LNCAP (cell line): ENCODE measurements around the gene LUZP1.

Experiments used
- CTCF ChIP-seq: fragments of 450-650 bp; IDR thresholded peaks from 2 replicates; pipeline ENCODE4 v1.5.1; 2017; ENCODE audit warnings: mild to moderate bottlenecking

Gene LUZP1

DNA sequence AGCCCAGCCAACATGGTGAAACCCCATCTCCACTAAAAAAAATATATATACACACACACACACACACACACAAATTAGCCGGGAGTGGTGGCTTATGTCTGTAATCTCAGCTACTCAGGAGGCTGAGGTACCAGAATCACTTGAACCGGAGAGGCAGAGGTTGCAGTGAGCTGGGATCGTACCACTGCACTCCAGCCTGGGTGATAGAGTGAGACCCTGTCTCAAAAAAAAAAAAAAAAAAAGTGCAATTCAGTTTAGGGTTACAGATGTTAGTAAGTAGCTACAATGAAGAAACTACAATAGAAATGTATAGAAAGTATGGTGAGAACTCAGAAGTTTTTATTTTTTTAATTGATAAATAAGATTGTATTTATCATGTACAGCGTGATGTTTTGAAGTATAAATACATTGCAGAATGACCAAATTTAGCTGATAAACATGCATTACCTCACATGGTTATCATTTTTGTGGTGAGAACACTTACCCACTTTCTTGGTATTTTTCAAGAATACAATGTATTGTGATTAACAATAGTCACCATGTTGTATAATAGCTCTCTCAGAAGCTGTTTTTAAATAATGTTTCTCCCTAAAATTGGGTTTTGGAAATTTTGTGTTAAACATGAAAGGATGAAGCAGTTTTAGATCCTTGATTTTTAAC, 131.4 kb downstream of the LUZP1 start:
- no peak for TF ChIP-seq CTCF

GRCh38 chr1:23035823-23036452, 132.7 kb downstream of the LUZP1 start:
- TF ChIP-seq CTCF, result no peak
